ENCODE measurements around the gene FKBP5.

DNA sequence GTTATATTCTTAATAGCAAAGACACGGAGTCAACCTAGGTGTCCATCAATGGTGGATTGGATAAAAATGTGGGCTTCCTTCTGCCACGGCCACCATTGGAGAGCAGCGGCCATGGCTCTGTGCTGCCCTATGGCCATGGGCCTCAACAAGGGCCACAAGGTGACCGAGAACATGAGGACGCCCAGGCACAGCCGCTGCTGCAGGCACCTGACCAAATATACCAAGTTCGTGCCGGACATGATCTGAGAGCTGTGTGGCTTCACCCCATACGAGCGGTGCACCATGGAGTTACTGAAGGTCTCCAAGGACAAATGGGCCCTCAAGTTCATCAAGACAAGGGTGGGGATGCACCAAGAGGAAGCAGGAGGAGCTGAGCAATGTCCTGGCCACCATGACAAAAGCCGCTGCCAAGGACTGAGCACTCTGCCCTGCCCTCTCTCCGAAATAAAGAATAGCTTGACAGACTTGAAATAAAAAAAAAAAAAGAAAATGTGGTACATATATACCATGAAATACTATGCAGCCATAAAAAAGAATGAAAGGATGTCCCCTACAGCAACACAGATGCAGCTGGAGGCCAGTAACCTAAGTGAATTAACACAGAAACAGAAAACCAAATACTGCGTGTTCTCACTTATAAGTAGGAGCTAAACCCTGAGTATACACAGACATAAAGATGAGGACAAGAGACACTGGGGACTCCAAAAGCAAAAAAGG, 81.0 kb downstream of the FKBP5 start:
- TF ChIP-seq POLR2A (IDR thresholded peaks at IDR 0.05) (no peak), POLR2AphosphoS5 (IDR thresholded peaks at IDR 0.05) (peak; percentile 30 to 74 (median 45))
- TF ChIP-seq, protein P1, sequence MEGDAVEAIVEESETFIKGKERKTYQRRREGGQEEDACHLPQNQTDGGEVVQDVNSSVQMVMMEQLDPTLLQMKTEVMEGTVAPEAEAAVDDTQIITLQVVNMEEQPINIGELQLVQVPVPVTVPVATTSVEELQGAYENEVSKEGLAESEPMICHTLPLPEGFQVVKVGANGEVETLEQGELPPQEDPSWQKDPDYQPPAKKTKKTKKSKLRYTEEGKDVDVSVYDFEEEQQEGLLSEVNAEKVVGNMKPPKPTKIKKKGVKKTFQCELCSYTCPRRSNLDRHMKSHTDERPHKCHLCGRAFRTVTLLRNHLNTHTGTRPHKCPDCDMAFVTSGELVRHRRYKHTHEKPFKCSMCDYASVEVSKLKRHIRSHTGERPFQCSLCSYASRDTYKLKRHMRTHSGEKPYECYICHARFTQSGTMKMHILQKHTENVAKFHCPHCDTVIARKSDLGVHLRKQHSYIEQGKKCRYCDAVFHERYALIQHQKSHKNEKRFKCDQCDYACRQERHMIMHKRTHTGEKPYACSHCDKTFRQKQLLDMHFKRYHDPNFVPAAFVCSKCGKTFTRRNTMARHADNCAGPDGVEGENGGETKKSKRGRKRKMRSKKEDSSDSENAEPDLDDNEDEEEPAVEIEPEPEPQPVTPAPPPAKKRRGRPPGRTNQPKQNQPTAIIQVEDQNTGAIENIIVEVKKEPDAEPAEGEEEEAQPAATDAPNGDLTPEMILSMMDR (IDR thresholded peaks at IDR 0.05 in 8 of 11, conservative IDR thresholded peaks at IDR 0.05 in 3 of 11), result no peak

Measured in spleen (tissue), 7 donors.